Keratinocyte (primary cell): Measurements from ENCODE around the gene SLC6A8.
"Not testable (repeated sequence)": the region's sequence is repeated elsewhere in the genome, so short reads cannot be mapped to it uniquely, and the experiment has no call there.

Experiments used
- EZH2 ChIP-seq: IDR thresholded peaks from one replicate; pipeline ENCODE4 v1.6.1; 2012; ENCODE audit warnings: inconsistent platforms, mild to moderate bottlenecking, low read length, moderate library complexity
- TF ChIP-seq, protein P1 (sequence below), 3 experiments: IDR thresholded peaks in 1 of 3; conservative IDR thresholded peaks in 1 of 3; optimal IDR thresholded peaks in 1 of 3; 2 replicates in 2 of 3; 3 replicates in 1 of 3; pipeline versions ENCODE3 to v1.5.1; 2011; ENCODE audit warnings: low read length in 3 of 3, mild to moderate bottlenecking in 3 of 3, moderate library complexity in 2 of 3, control low read depth in 1 of 3, inconsistent platforms in 1 of 3; ENCODE audit not compliant: insufficient read depth in 2 of 3; ENCODE audit errors: extremely low read depth in 1 of 3

GRCh38 chrX:153704631-153705402, 17.1 kb downstream of the SLC6A8 start:
- TF ChIP-seq, protein P1, sequence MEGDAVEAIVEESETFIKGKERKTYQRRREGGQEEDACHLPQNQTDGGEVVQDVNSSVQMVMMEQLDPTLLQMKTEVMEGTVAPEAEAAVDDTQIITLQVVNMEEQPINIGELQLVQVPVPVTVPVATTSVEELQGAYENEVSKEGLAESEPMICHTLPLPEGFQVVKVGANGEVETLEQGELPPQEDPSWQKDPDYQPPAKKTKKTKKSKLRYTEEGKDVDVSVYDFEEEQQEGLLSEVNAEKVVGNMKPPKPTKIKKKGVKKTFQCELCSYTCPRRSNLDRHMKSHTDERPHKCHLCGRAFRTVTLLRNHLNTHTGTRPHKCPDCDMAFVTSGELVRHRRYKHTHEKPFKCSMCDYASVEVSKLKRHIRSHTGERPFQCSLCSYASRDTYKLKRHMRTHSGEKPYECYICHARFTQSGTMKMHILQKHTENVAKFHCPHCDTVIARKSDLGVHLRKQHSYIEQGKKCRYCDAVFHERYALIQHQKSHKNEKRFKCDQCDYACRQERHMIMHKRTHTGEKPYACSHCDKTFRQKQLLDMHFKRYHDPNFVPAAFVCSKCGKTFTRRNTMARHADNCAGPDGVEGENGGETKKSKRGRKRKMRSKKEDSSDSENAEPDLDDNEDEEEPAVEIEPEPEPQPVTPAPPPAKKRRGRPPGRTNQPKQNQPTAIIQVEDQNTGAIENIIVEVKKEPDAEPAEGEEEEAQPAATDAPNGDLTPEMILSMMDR (optimal IDR thresholded peaks at IDR 0.05 in 1 of 3, IDR thresholded peaks at IDR 0.05 in 1 of 3, conservative IDR thresholded peaks at IDR 0.05 in 1 of 3; ENCODE audit: extremely low read depth in 1 of 3, insufficient read depth in 2 of 3, low read length in 3 of 3) = not testable (repeated sequence)
- not testable (repeated sequence) for TF ChIP-seq EZH2
